Measurements from ENCODE around the gene BMPR2. TPM values are rescaled to one million over a fixed set of nuclear protein-coding genes. Genes with fewer than 3 reads are reported as not detected.

Gene BMPR2
- total RNA-seq, 1 experiment from 2014 or later: 28.1 TPM

DNA sequence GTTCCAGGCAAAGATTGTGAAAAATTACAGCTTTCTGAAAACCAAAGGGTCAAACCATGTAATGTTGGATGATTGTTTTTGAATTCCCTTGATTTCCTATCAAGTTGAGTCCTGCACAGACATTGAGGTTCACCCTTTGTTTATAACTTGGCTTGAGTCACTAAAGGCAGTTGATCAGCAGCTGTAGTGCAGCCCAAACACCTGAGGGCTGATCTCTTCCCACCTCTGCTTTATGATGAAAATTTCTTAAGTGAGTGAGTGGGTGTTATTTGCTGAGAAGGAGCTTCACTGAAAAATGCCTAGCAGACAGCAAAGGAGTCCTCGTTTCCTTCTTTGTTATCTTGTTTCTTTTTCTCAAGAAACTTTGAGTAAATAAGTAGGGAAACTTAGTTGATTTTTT is 31.9 kb upstream of the BMPR2 start:
- no peak for TF ChIP-seq CTCF (IDR thresholded peaks at IDR 0.05; ENCODE audit: insufficient read depth in 1 of 2, low read depth in 1 of 2, low read length in 1 of 2, severe bottlenecking in 1 of 2, unreplicated experiment in 1 of 2)
- H3K36me3 ChIP-seq (ENCODE audit: control insufficient read depth, insufficient read depth, low read length): no peaks in the 10 kb centered on the region
- no peaks in the 10 kb centered on the region for H3K9me3 ChIP-seq
- Mint-ChIP-seq H3K9me3 (ENCODE audit: unreplicated experiment) (no peaks in the 10 kb centered on the region), H3K27ac (ENCODE audit: unreplicated experiment) (no peak overlapping the region), H3K27me3 (ENCODE audit: insufficient read depth, unreplicated experiment) (no peaks in the 10 kb centered on the region), H3K36me3 (ENCODE audit: insufficient read depth, unreplicated experiment) (no peaks in the 10 kb centered on the region), H3K4me1 (ENCODE audit: low read depth, unreplicated experiment) (no peaks in the 10 kb centered on the region), H3K4me3 (ENCODE audit: unreplicated experiment) (no peak overlapping the region)
- CTCF ChIA-PET: no interaction called here
- POLR2A ChIA-PET: no interaction called here
- H3K4me3 ChIP-seq (ENCODE audit: low read depth, low read length): no peak overlapping the region
- intact Hi-C loops (cut with micrococcal nuclease; ENCODE audit: unreplicated experiment): no loop called here
- BruUV-seq (replicated peaks): no TSS peak
- no peaks in the 10 kb centered on the region for H3K27me3 ChIP-seq (replicated peaks; ENCODE audit: control insufficient read depth, insufficient read depth, low read length)
- DNase-seq: no peak
- no peaks in the 10 kb centered on the region for H3K4me1 ChIP-seq

DNA sequence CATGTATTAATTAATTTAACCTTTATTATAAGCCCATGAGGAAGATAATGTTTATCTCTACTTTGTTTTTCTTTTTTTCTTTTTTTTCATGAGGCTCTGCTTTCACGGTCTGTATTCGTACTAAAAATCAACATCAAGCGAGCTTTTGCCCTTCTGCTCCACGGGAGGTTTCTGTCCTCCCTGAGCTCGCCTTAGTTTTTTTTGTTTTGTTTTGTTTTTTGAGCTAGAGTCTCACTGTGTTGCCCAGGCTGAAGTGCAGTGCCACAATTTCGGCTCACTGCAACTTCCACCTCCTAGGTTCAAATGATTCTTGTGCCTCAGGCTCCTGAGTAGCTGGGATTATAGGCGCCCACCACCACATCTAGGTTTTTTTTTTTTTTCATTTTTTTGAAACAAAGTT is 29.9 kb upstream of the BMPR2 start:
- Histone ChIP-seq H3K4me3 (ENCODE audit: low read depth, low read length) (no peak overlapping the region), H3K9me3 (no peaks in the 10 kb centered on the region), H3K36me3 (ENCODE audit: control insufficient read depth, insufficient read depth, low read length) (no peaks in the 10 kb centered on the region), H3K4me1 (no peaks in the 10 kb centered on the region), H3K27me3 (replicated peaks; ENCODE audit: control insufficient read depth, insufficient read depth, low read length) (no peaks in the 10 kb centered on the region)
- Mint-ChIP-seq H3K27me3 (ENCODE audit: insufficient read depth, unreplicated experiment) (no peaks in the 10 kb centered on the region), H3K4me3 (ENCODE audit: unreplicated experiment) (no peak overlapping the region), H3K4me1 (ENCODE audit: low read depth, unreplicated experiment) (no peaks in the 10 kb centered on the region), H3K36me3 (ENCODE audit: insufficient read depth, unreplicated experiment) (no peaks in the 10 kb centered on the region), H3K9me3 (ENCODE audit: unreplicated experiment) (no peaks in the 10 kb centered on the region), H3K27ac (ENCODE audit: unreplicated experiment) (no peak overlapping the region)
- intact Hi-C loops (cut with micrococcal nuclease; ENCODE audit: unreplicated experiment): no loop called here
- BruUV-seq (replicated peaks): no TSS peak
- ChIA-PET CTCF (no interaction called here), POLR2A (no interaction called here)
- no peak for TF ChIP-seq CTCF (IDR thresholded peaks at IDR 0.05; ENCODE audit: insufficient read depth in 1 of 2, low read depth in 1 of 2, low read length in 1 of 2, severe bottlenecking in 1 of 2, unreplicated experiment in 1 of 2)
- DNase-seq: no peak

DNA sequence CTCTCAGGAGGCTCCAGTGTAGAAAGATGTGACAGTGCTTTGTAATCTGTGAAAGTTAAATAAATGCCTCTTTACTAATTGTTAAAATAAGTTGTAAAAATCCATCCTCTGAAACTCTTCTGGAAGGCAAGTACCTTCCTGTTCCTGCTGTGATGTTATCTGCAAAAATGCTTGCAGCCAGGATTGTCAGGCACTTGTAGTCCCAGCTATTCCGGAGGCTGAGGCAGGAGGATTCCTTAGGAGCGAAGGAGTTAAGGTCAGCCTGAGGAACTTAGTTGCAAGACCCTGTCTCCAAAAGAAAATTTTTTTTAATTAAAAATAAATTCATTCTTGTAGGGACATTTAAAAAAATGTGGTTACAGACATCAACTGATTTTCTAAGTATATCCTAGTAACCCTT is 22.7 kb upstream of the BMPR2 start:
- Mint-ChIP-seq H3K27ac (ENCODE audit: unreplicated experiment) (no peak overlapping the region), H3K27me3 (ENCODE audit: insufficient read depth, unreplicated experiment) (peaks cover 3% of the 10 kb centered on the region), H3K4me3 (ENCODE audit: unreplicated experiment) (no peak overlapping the region), H3K9me3 (ENCODE audit: unreplicated experiment) (no peaks in the 10 kb centered on the region), H3K4me1 (ENCODE audit: low read depth, unreplicated experiment) (no peaks in the 10 kb centered on the region), H3K36me3 (ENCODE audit: insufficient read depth, unreplicated experiment) (no peaks in the 10 kb centered on the region)
- intact Hi-C loops (cut with micrococcal nuclease; ENCODE audit: unreplicated experiment): no loop called here
- no peak for TF ChIP-seq CTCF (IDR thresholded peaks at IDR 0.05; ENCODE audit: insufficient read depth in 1 of 2, low read depth in 1 of 2, low read length in 1 of 2, severe bottlenecking in 1 of 2, unreplicated experiment in 1 of 2)
- Histone ChIP-seq H3K9me3 (no peaks in the 10 kb centered on the region), H3K4me3 (ENCODE audit: low read depth, low read length) (no peak overlapping the region), H3K27me3 (replicated peaks; ENCODE audit: control insufficient read depth, insufficient read depth, low read length) (no peaks in the 10 kb centered on the region), H3K36me3 (ENCODE audit: control insufficient read depth, insufficient read depth, low read length) (no peaks in the 10 kb centered on the region), H3K4me1 (no peaks in the 10 kb centered on the region)
- no peak for DNase-seq
- ChIA-PET CTCF (no interaction called here), POLR2A (no interaction called here)
- BruUV-seq (replicated peaks): no TSS peak
